GM18951 (cell line): ENCODE measurements around the gene DNASE1L1.

Experiments used
- POLR2A ChIP-seq: IDR thresholded peaks from 4 replicates; pipeline ENCODE4 v1.6.1; 2011; ENCODE audit warnings: mild to moderate bottlenecking; ENCODE audit not compliant: insufficient read length, insufficient read depth; ENCODE audit errors: extremely low read depth
- in situ Hi-C: fragments of 300-500 bp; cut with MboI; formaldehyde crosslinking; loops from one replicate; pipeline ENCODE4 v1.12.0; 2022; ENCODE audit warnings: low sequenced_read_pairs, mixed read lengths, inconsistent platforms; ENCODE audit not compliant: unreplicated experiment

DNASE1L1 gene

GRCh38 chrX:154358829-154359228, 50.2 kb downstream of the DNASE1L1 start:
- in situ Hi-C loops = no loop called here

GRCh38 chrX:154358011-154358410, 51.0 kb downstream of the DNASE1L1 start:
- in situ Hi-C loops = no loop called here
- no peak for TF ChIP-seq POLR2A

More at GRCh38 chrX:154358829-154359228, 50.2 kb downstream of the DNASE1L1 start:
- no peak for TF ChIP-seq POLR2A

- in situ Hi-C loops = no loop called here
- TF ChIP-seq POLR2A = no peak
Observed at GRCh38 chrX:154357205-154357604, 51.8 kb downstream of the DNASE1L1 start.

GRCh38 chrX:154356596-154356995, 52.5 kb downstream of the DNASE1L1 start:
- in situ Hi-C loops = no loop called here
- TF ChIP-seq POLR2A = no peak

- in situ Hi-C loops = no loop called here
- TF ChIP-seq POLR2A = no peak
Observed at GRCh38 chrX:154355776-154356140, 53.3 kb downstream of the DNASE1L1 start.

GRCh38 chrX:154355094-154355775, 53.8 kb downstream of the DNASE1L1 start:
- TF ChIP-seq POLR2A = peak; percentile 1
- in situ Hi-C loops = no loop called here

GRCh38 chrX:154354516-154354915, 54.5 kb downstream of the DNASE1L1 start:
- in situ Hi-C loops = no loop called here
- no peak for TF ChIP-seq POLR2A

GRCh38 chrX:154354013-154354412, 55.0 kb downstream of the DNASE1L1 start:
- TF ChIP-seq POLR2A = no peak
- in situ Hi-C loops = no loop called here

GRCh38 chrX:154353172-154353843, 55.7 kb downstream of the DNASE1L1 start:
- TF ChIP-seq POLR2A = no peak
- in situ Hi-C loops = no loop called here

- in situ Hi-C loops = no loop called here
Observed at GRCh38 chrX:154352466-154352865, 56.6 kb downstream of the DNASE1L1 start.

GRCh38 chrX:154352012-154352401, 57.0 kb downstream of the DNASE1L1 start:
- in situ Hi-C loops = no loop called here
- no peak for TF ChIP-seq POLR2A

More at GRCh38 chrX:154352466-154352865, 56.6 kb downstream of the DNASE1L1 start:
- peak; percentile 13 for TF ChIP-seq POLR2A
